CD4-positive, alpha-beta T cell (primary cell): ENCODE data around the gene CDH2. TPM values are rescaled to one million over a fixed set of nuclear protein-coding genes. Genes with fewer than 3 reads are reported as not detected.

Experiments used
- ATAC-seq: fragments of 200-7000 bp; cut with Tn5 transposase; one replicate; pipeline ENCODE4 v1.10.0; 2022; ENCODE audit warnings: mild to moderate bottlenecking; ENCODE audit not compliant: poor library complexity
- CTCF ChIA-PET: fragments of 350-600 bp; sonication (Branson Sonifier 250); formaldehyde crosslinking; loops from one replicate; lab custom pipeline; 2021; ENCODE audit warnings: antibody characterized with exemption, inconsistent platforms; lab: Charles Lee
- POLR2A ChIA-PET: fragments of 350-600 bp; sonication (Branson Sonifier 250); formaldehyde crosslinking; loops from one replicate; lab custom pipeline; 2021; ENCODE audit warnings: antibody characterized with exemption, inconsistent platforms; lab: Charles Lee
- DNase-seq, 14 experiments: peaks; one replicate each; pipeline ENCODE4 v3.0.0-alpha.2; 2013 to 2020; ENCODE audit warnings: mixed read lengths in 2 of 14
- H3K27ac ChIP-seq, 2 donors: one replicate each; pipeline versions ENCODE4 v1.5.1 to v1.7.0; 2013; ENCODE audit warnings: low read length in 2 of 2, low read depth in 1 of 2, mild to moderate bottlenecking in 1 of 2
- H3K27me3 ChIP-seq, 2 experiments: 1 replicate in 1 of 2; 2 replicates in 1 of 2; pipeline versions ENCODE4 v1.6.1 to v1.7.0; 2013; ENCODE audit warnings: low read length in 2 of 2, control low read depth in 1 of 2, mild to moderate bottlenecking in 1 of 2, moderate library complexity in 1 of 2; ENCODE audit not compliant: insufficient read depth in 2 of 2, control insufficient read depth in 1 of 2
- H3K36me3 ChIP-seq: one replicate; pipeline ENCODE4 v1.6.1; 2013; ENCODE audit warnings: low read length, control low read depth; ENCODE audit not compliant: insufficient read depth
- H3K4me1 ChIP-seq: one replicate; pipeline ENCODE4 v1.6.1; 2013; ENCODE audit warnings: low read length, control low read depth; ENCODE audit not compliant: insufficient read depth
- H3K4me3 ChIP-seq: one replicate; pipeline ENCODE4 v1.5.1; 2013; ENCODE audit warnings: mild to moderate bottlenecking, low read length, moderate library complexity
- H3K9me3 ChIP-seq, 2 experiments: 1 replicate in 1 of 2; 2 replicates in 1 of 2; pipeline versions ENCODE4 v1.6.1 to v1.7.0; 2013; ENCODE audit warnings: low read length in 2 of 2, mild to moderate bottlenecking in 2 of 2, control low read depth in 1 of 2, moderate library complexity in 1 of 2; ENCODE audit not compliant: control insufficient read depth in 1 of 2, insufficient read depth in 1 of 2
- H3K27ac Mint-ChIP-seq: one replicate; pipeline ENCODE4 v1.8.0; 2020; ENCODE audit warnings: mixed read lengths
- H3K27me3 Mint-ChIP-seq: one replicate; pipeline ENCODE4 v1.8.0; 2021; ENCODE audit warnings: mixed read lengths
- H3K36me3 Mint-ChIP-seq: one replicate; pipeline ENCODE4 v1.8.0; 2021; ENCODE audit warnings: low read depth, mixed read lengths
- H3K4me1 Mint-ChIP-seq: one replicate; pipeline ENCODE4 v1.8.0; 2021; ENCODE audit warnings: low read depth, mixed read lengths
- H3K4me3 Mint-ChIP-seq: one replicate; pipeline ENCODE4 v1.8.0; 2020; ENCODE audit warnings: mild to moderate bottlenecking, mixed read lengths
- H3K9me3 Mint-ChIP-seq: one replicate; pipeline ENCODE4 v1.8.0; 2020; ENCODE audit warnings: mixed read lengths
- CTCF ChIP-seq: fragments of 200-600 bp; IDR thresholded peaks from one replicate; pipeline ENCODE4 v1.8.0; 2022; ENCODE audit warnings: antibody characterized with exemption, mild to moderate bottlenecking
- intact Hi-C, 2 experiments: fragments of 100-400 bp; cut with DNase I in 1 of 2; cut with micrococcal nuclease in 1 of 2; formaldehyde crosslinking; loops; one replicate each; pipeline versions ENCODE4 v1.15.1 to v1.9.0; 2023 to 2025; cut with DNase I, micrococcal nuclease
- total RNA-seq, 174 experiments: library from RNA in 2 of 174; stranded (reverse) in 2 of 174; gene quantifications; one replicate each; pipeline ENCODE4 v1.2.3 and lab custom pipeline; 2021 to 2026

Gene CDH2
- total RNA-seq, 2 experiments from 2014 or later = not detected

- CTCF ChIA-PET = no interaction called here
- ATAC-seq = no peak
- no peaks in the 10 kb centered on the region for H3K27me3 ChIP-seq
- H3K4me3 ChIP-seq = no peak overlapping the region
- no peaks in the 10 kb centered on the region for H3K36me3 ChIP-seq
- H3K4me3 Mint-ChIP-seq = no peak overlapping the region
- H3K27ac Mint-ChIP-seq = no peak overlapping the region
- no peak for DNase-seq
- POLR2A ChIA-PET = no interaction called here
- H3K9me3 Mint-ChIP-seq = peaks cover 7% of the 10 kb centered on the region
- no peaks in the 10 kb centered on the region for H3K4me1 ChIP-seq
- intact Hi-C loops = no loop called here
- H3K36me3 Mint-ChIP-seq = no peaks in the 10 kb centered on the region
- H3K4me1 Mint-ChIP-seq = no peaks in the 10 kb centered on the region
- H3K27me3 Mint-ChIP-seq = no peaks in the 10 kb centered on the region
- no peak overlapping the region for H3K27ac ChIP-seq
- TF ChIP-seq CTCF = no peak
- no peaks in the 10 kb centered on the region for H3K9me3 ChIP-seq
These were observed 33.2 kb downstream of the CDH2 start for GRCh38 chr18:28143725-28144124.

- no peak overlapping the region for H3K4me3 ChIP-seq
- POLR2A ChIA-PET = no interaction called here
- Mint-ChIP-seq H3K4me1 (peaks cover 4% of the 10 kb centered on the region), H3K27me3 (no peaks in the 10 kb centered on the region), H3K4me3 (no peak overlapping the region), H3K36me3 (no peaks in the 10 kb centered on the region), H3K27ac (no peak overlapping the region), H3K9me3 (peaks cover 11% of the 10 kb centered on the region)
- intact Hi-C loops = no loop called here
- TF ChIP-seq CTCF = no peak
- H3K4me1 ChIP-seq = no peaks in the 10 kb centered on the region
- H3K36me3 ChIP-seq = no peaks in the 10 kb centered on the region
- H3K27ac ChIP-seq = no peak overlapping the region
- CTCF ChIA-PET = no interaction called here
- H3K9me3 ChIP-seq = peaks cover 0 to under 1% of the 10 kb centered on the region in 2 experiments
- no peak for ATAC-seq
- no peak for DNase-seq
- H3K27me3 ChIP-seq = no peaks in the 10 kb centered on the region
These were observed 38.1 kb downstream of the CDH2 start for GRCh38 chr18:28138816-28139215.

- no peaks in the 10 kb centered on the region for H3K27me3 ChIP-seq
- H3K4me1 Mint-ChIP-seq = peaks cover 4% of the 10 kb centered on the region
These were observed 40.9 kb downstream of the CDH2 start for GRCh38 chr18:28136071-28136470.

More at GRCh38 chr18:28136071-28136470, 40.9 kb downstream of the CDH2 start:
- H3K27me3 Mint-ChIP-seq = no peaks in the 10 kb centered on the region
- H3K27ac Mint-ChIP-seq = no peak overlapping the region
- DNase-seq (no peak), ATAC-seq (no peak)
- CTCF ChIA-PET = no interaction called here
- no peak overlapping the region for H3K4me3 ChIP-seq
- no peaks in the 10 kb centered on the region for H3K36me3 ChIP-seq
- peaks cover 11% of the 10 kb centered on the region for H3K9me3 Mint-ChIP-seq
- intact Hi-C loops = no loop called here
- POLR2A ChIA-PET = no interaction called here
- no peaks in the 10 kb centered on the region for H3K4me1 ChIP-seq
- TF ChIP-seq CTCF = no peak
- no peak overlapping the region for H3K27ac ChIP-seq
- no peak overlapping the region for H3K4me3 Mint-ChIP-seq
- H3K9me3 ChIP-seq = peaks cover 0 to 8% of the 10 kb centered on the region in 2 experiments
- no peaks in the 10 kb centered on the region for H3K36me3 Mint-ChIP-seq
